ENCODE results near the gene SCT.
"Not testable (repeated sequence)": the region's sequence is repeated elsewhere in the genome, so short reads cannot be mapped to it uniquely, and the experiment has no call there.

The SCT gene, protein sequence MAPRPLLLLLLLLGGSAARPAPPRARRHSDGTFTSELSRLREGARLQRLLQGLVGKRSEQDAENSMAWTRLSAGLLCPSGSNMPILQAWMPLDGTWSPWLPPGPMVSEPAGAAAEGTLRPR

DNA sequence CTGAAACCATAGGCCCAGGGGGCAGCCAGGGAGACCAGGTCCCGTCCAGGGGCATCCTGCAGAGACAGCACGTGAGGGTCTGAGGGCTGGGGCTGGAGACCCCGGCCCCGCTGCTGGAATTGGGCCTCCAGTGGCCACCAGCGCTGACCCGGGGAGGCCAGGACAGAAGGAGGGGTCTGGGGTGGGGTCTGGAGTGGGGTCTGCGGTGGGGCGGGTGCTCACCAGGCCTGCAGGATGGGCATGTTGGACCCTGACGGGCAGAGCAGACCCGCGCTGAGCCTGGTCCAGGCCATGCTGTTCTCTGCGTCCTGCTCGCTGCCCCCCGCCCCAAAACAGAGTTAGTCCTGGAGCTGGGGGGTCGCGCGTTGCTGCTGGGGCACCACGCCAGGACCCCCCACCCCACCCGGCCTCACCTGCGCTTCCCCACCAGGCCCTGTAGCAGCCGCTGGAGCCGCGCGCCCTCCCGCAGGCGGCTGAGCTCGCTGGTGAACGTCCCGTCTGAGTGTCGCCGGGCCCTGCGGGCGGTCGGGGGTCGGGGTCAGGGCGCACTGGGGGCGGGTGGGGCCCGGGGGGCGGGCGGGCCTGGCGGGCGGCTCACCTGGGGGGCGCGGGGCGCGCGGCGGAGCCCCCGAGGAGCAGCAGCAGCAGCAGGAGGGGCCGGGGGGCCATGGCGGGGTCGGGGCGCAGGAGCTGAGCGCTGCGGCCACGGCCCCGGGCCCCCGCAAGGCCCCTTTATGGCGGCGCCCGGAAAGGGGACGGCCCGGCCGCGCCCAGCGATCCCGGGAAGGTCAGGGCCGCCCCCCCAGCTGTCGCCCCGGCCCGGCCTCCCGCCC, at the start of gene SCT:
TSS of gene SCT (minus strand) at position 707 of the 833 bp plus-strand sequence. CDS start at position 669, 38 bp downstream.
- no peak for DNase-seq

DNA sequence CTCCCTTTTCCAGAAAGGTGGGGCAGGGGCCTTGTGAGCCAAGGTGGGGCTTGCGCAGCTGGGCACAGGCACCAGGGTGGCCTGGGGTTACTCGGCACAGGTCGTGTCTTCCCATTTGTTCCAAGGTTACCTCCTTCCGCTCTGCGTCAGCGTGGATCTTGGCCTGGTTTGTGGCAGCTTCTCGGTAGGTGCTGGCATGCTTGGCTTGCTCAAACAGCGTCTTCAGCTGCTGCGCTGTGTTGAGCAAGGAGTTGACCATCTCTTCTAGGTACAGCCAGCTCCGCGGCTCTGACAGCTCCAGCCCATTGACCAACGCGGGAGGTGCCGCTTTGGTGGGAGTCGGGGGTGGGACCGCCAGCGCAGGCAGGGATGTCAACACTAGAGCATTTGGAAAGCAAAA, 47.4 kb upstream of the SCT start:
- no peak for DNase-seq

DNA sequence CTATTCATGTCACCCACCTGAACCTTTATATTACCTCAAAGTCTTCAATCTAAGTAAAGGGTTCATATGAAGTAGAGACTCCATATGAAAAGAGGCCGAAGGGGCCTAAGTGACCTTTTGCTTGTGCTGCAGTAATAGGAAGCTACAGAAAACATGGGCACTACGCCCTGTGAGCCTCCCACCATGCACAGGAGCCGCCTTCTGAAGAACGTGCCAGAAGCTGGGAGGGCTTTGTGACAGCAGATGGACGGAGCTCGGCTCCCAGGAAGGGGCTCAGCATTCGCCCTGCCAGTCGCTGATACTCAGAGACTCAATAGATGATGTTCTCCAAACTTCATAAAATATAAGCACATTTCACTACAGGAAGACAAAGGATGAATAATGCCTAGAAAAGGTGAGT, 46.9 kb upstream of the SCT start:
- DNase-seq: no peak

DNA sequence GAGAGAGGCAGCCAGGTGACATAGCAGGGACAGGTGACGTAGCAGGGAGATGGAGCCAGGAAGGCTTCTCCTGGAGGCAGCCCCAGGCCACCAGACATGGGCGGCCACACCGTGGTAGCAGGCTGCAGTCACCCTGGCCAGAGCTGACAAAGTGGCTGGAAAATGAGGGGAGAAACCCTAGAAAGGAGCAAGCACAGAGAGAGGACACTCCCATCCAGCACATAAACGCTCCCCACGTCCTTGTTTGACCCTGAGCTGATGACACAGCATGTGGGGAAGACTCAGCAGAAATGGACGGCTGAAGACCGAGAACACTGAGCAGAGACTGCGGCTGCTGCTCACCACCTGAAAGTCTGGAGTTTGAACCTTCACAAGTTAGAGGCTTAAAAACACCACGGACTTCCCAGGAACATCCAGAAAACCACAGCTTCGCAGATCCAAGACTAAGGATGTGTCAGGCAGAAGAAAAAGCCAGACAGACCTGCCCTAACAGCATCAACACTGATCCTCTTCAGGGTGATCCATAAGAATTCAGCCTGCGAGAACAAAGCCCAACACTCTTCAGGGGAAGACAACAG, 38.8 kb upstream of the SCT start:
- DNase-seq: no peak

DNA sequence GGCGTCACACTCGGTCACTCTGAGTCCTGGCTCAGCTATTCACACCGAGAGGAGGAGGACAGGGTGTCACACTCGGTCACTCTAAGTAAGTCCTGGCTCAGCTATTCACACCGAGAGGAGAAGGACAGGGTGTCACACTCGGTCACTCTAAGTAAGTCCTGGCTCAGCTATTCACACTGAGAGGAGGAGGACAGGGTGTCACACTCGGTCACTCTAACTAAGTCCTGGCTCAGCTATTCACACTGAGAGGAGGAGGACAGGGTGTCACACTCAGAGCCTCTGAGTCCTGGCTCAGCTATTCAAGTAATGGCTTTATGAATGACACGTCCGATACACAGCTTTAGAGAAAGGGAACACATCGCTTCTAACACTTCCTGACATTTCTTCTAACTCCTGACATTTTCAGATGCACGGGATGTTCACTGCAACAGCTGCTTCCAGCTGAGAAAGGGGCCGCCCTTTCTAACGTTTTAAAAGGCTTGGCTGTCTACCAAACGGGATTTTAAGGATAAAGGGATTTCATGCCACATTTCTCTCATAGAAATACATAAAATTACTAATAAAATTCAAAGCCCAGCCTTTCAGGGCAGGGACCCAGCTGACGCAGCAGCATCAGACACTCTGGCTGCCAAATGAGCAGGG, 38.2 kb upstream of the SCT start:
- DNase-seq: no peak

DNA sequence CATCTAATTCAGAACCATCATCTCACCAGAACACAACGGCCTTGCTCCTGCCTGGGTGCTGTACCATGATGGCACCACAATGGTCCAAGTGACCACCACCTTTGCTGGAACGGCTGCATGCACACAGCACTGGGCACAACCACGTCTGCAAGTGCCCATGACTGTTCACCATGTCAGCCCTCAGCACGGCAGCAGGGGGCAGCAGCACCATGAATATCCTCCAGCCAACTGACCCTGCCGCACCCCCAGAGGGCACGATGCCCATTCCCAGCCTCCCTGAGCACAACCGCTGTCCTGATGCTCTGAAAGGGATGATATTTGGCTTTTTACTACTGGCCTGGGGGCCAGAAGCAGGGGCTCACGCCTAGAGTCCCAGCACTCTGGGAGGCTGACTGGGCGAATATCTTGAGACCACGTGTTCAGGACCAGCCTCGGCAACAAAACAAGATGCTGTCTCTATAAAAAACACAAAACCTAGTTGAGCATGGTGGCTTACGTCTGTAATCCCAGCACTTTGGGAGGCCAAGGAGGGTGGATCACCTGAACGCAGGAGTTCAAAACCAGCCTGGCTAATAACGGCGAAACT, 35.8 kb upstream of the SCT start:
- DNase-seq: peak in 45 of 56 donors; percentile 10 to 81 (median 44)

DNA sequence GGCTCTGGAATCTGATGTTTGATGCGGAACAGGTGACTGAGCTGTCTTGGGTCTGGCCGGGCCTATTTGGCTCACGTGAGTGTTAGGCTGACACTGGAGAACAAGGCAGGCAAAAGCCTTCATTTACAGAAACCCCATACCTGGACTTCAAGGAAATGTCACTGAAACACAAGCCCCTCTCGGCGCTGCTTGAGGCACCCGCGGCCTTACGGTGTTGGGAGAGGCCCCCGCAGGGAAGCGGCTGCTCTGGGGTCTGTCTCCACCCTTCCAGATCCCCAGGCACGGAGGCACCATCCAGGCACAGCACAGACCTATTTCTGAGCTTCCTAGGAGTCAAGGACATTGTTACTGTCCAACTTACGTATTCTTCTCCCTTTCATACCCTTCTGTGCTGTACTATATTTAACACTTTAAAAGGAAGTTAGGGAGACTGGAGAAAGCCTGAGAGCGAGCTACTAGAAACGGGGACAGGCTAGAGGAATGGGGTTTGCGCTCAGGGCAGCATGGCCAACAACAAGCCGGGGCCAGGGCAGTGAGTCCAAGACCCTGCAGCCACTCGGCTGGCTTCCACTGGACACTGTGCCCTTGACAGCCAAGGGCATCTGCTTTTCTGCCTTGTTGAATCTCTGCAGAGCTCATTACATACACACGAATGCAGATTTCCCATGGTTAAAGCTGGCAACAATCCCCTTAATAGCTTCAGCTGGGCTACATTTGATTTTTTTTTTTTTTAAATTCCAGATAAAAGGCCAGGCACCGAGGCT, 33.9 kb upstream of the SCT start:
- no peak for DNase-seq

DNA sequence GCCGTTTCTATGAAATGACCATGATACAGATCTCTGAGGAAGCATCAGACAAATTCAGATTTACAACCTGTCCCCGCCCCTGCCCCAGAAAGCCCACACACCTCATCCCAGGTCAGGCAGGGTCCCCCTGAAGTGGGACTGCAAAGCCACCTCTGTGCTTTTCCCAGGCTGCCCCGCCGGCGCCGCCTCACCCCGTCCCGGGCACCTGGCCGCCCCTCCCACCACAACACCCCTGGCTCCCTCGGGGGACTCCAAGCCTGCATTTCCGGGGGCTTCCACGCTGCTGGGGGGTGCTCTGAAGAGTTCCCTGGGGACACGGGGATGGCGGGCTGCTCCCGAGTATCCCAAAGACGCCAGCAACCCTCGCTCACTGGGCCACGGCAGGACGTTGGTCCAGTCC, 33.3 kb upstream of the SCT start:
- DNase-seq: no peak

DNA sequence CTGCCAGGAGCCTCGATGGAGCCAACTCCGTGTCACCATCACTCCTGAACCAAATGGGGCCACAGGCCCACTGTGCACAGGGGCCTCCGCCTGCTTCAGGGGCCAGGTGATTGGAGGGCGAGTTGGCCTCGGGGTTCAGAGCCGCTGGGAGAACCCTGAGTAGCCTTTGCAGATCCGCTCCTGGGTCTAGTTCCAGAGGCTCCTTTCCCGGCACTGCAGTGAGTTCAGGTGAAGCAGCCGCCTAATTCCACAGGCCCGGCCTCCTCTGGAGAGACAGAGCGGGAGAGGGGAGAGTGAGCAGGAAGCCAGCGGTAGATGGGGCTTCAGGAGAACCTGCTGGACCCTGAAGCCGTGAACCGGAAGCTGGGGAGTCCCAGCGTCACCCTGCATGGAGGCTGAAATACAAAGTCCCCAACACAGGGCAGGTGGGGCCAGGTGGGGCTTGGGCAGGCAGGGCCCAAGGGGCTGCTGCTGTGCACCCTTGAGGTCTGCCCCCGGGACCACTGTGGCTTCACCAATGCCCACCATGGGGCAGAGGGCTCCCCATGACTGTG, 32.6 kb upstream of the SCT start:
- DNase-seq: no peak

DNA sequence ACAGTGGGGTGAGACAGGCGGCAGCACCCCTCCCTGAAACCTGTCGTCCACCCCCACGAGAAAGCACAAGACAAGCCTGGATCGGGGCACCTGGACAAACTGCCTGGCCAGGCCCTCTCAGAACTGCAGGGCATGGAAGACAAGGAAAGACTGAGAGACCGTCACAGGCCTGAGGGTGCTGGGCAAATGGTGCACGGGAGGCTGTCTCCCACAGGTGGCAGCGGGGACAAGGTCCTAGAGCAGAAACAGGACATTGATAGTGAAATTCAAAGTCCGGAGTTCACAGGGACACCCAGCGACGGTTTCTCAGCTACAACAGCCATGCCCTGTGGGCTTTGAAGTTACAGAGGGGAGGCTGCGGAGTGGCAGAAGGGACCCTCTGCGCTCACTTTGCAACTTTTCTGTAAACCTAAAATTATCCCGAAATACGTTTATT, 30.7 kb upstream of the SCT start:
- DNase-seq: no peak

DNA sequence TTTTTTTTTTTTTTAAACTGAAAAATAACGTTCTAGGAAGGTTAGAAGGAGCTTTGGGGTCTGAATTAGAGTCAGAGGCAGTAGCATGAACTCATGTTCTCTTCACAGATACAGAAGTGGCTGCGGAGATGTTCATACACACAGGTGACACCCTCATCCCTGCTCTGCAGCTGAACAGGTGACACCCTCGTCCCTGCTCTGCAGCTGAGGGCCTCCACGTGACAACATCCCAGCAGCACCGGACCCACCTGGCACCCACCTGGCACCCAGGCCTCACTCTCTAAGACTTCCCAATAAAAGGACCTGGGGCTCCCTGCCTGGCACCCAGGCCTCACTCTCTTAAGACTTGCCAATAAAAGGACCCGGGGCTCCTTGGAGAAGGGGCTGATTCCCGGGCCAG, 29.9 kb upstream of the SCT start:
- no peak for DNase-seq

DNA sequence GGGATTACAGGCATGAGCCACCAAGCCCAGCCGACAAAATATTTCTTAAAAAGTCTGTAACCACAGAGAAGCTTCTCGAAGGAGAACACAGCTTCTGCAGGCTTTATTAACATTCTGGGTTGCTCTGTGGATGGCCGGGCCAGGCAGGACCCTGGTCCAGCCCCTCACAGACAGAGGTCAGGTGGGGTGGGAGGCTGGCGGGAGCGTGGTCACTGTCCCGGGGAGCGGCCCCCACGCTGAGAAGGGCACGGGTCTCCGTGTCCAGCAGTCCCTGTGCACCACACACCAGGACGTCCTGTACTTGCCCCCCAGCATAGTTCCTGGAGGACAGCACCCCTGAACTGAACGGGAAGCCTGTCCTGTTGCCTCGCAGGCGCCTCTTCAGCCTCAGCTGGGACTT, 29.4 kb upstream of the SCT start:
- DNase-seq: no peak

DNA sequence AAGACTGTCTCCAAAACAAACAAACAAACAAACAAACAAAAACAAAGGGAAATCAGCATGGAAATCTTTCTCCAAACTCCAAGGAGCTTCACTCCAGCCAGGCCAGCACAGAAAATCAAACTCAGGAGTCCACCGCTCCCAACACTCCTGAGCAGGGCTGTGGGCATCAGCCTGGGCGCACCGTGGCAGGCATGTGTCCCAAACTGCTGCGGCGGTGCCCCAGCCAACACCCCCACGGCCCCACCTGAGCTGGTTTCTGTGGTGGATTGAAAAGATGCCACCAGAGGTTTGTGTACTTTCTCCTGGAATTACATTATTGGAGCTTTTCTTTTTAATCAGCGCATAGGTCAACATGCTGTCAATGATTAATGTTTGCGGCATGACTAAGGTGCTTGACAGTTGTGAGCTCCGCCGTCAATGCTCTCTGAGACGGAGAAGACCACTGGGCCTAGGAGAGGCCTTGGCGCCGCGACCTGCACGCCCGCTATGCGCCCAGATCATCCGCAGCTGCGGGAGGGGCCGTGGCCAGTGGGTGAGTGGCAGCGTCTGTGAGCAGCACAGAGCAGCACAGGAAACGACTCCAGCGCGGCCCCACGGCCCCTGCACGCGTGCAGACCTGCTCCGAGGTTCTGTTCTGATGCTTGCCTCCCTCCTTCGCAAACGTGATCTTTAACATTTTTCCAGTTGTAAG, 28.2 kb upstream of the SCT start:
- DNase-seq: no peak

DNA sequence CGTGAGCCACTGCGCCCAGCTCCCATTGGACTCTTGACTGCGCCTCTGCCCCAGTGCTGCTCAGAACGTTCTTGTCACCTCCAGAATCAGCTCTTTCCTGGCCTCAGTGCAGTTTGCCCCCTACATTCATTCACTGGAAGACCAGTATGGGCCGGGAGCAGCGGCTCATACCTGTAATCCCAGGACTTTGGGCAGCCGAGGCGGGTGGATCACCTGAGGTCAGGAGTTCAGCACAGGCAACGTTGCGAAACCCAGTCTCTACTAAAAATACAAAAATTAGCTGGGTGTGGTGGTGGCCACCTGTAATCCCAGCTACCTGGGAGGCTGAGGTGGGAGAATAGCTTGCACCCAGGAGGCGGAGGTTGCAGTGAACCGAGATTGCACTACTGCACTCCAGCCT, 27.5 kb upstream of the SCT start:
- not testable (repeated sequence) for DNase-seq

DNA sequence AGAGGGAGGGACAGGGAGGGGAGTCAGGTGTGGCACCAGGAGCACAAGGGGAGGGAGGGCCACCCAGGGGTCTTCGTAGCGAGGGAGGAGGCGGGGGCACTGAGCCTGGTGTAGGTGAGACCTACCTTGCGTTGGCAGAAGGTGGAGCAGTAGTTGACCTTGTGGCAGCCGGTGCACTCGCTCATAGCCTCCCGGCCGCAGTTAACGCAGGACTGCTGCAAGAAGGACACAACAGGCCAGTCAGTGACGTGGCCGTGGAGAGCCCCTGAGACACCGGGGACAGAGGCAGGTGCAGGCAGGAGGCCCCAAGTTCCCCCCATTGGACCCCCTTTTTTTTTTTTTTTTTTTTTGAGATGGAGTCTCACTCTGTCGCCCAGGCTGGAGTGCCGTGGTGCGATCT, 26.9 kb upstream of the SCT start:
- DNase-seq: no peak

DNA sequence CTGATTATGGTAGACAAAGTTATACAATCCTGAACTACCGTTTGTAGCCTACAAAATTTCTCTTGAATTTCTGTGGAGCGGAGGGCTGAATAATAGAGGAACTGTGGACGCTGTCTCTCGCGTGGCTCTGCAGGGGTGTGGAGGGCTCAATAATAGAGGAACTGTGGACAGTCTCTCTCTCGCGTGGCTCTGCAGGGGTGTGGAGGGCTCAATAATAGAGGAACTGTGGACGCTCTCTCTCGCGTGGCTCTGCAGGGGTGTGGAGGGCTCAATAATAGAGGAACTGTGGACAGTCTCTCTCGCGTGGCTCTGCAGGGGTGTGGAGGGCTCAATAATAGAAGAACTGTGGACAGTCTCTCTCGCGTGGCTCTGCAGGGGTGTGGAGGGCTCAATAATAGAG, 26.2 kb upstream of the SCT start:
- not testable (repeated sequence) for DNase-seq

DNA sequence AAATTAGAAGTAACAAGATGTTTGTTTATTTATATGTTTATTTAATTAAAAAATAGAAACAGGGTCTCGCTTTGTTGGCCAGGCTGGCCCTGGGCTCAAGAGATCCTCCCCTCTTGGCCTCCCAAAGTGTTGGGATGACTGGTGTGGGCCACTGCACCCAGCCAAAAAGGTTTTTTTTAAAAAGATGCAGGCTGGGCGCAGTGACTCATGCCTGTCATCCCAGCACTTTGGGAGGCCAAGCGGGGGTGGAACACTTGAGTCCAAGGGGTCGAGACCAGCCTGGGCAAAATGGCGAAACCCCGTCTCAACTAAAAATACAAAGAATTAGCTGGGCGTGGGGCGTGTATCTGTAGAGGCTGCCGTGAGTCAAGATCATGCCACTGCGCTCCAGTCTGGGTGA, 23.5 kb upstream of the SCT start:
- DNase-seq: no peak

DNA sequence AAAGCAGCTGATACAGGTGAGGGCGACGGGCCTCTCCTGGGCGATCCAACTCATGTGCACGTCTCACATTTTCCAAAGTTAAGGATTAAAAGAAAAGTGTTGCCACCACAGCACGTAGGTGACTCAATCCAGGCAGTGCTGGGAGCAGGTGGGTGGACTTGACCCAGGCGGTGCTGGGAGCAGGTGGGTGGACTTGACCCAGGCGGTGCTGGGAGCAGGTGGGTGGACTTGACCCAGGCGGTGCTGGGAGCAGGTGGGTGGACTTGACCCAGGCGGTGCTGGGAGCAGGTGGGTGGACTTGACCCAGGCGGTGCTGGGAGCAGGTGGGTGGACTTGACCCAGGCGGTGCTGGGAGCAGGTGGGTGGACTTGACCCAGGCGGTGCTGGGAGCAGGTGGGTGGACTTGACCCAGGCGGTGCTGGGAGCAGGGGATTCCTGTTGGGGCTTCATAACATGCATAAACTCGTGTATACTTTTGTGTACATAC, 20.7 kb upstream of the SCT start:
- DNase-seq: not testable (repeated sequence)

DNA sequence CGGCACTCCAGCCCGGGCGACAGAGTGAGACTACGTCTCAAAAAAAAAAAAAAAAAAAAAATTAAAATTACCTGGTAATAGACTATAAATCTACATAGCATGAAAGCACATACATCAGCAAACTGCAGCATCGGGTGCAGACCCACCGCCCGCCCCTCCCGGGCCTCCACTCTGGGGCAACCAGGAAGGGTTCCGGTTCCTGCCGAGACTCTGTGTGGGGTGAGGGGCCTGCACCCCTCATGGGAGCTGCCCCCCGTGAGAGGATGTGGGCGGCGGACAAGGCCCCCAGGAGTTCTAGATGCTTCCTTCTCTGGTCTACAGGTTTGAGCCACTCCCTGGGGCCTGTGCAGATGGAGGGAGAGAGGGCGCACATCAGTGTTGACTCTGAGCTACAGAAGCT, 19.2 kb upstream of the SCT start:
- no peak for DNase-seq

DNA sequence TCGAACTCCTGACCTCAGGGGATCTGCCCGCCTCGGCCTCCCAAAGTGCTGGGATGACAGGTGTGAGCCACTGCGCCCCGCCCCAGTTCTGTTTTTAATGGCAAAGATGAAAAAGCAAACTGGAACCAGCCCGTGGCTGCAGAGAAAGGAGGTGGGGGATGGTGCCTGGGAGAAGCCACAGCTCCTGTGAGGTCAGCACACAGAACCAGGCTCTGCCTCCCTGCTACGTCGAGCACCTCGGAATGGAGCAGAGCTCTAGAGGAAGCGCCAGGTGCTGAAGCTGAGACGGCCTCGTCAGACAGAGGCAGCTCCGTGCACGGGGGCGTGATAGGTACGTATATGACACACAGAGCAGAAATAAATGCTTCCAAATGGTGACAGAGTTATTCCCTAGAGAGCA, 18.6 kb upstream of the SCT start:
- DNase-seq: peak in 32 of 56 donors; percentile 3 to 87 (median 48)
